Measurements from ENCODE around the gene ABCB9. TPM values are rescaled to one million over a fixed set of nuclear protein-coding genes. Genes with fewer than 3 reads are reported as not detected.

The ABCB9 gene
- total and polyA plus RNA-seq, 2 of the 8 experiments (the other 6 are each of a cell fraction or from before 2014, with no cell fraction given), result 3.8 to 8.0 TPM

GRCh38 chr12:122918827-122919226 is 47.4 kb downstream of the ABCB9 start (continued):
- TF ChIP-seq CTCF (IDR thresholded peaks at IDR 0.05; ENCODE audit: control extremely low read depth in 1 of 3, insufficient read depth in 1 of 3, low read depth in 1 of 3, low read length in 3 of 3) (no peak), EGR1 (IDR thresholded peaks at IDR 0.05; ENCODE audit: borderline replicate concordance, low read depth, low read length) (no peak), BACH1 (IDR thresholded peaks at IDR 0.05; ENCODE audit: low read length) (no peak), SUZ12 (IDR thresholded peaks at IDR 0.05; ENCODE audit: low read length) (no peak), CBX5 (IDR thresholded peaks at IDR 0.05; ENCODE audit: low read depth, low read length) (no peak)

Measured in H1 (cell line).